ENCODE measurements around the gene KRTAP5-7. TPM values are rescaled to one million over a fixed set of nuclear protein-coding genes. Genes with fewer than 3 reads are reported as not detected.

The KRTAP5-7 gene
- total RNA-seq, 2 donors from 2014 or later: not detected

DNA sequence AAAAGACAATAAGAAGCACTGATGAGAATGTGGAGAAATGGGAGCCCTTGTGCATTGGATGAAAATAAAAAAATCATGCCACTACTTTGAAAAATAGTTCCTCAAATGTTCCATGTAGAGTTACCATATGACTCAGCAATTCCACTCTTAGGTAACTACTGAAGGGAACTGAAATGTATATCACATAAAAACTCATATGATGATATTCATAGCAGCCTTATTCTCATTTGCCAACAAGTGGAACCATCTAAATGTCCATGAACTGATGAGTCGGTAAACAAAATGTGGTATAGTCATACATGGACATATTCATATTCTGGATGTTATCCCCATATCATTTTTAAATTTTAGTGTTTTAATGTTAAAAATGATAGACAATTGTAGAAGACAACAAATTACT is 24.6 kb downstream of the KRTAP5-7 start:
- H3K4me1 Mint-ChIP-seq: no peaks in the 10 kb centered on the region
- TF ChIP-seq CTCF (conservative IDR thresholded peaks at IDR 0.05): no peak
- H3K9me3 Mint-ChIP-seq: peaks cover 4% of the 10 kb centered on the region
- H3K27ac ChIP-seq (ENCODE audit: low read depth, low read length): no peak overlapping the region
- H3K4me3 ChIP-seq (ENCODE audit: low read length): no peak overlapping the region
- H3K27me3 ChIP-seq (ENCODE audit: control insufficient read depth, insufficient read depth, low read length, poor library complexity, severe bottlenecking): no peaks in the 10 kb centered on the region
- peaks cover 28% of the 10 kb centered on the region for H3K27me3 Mint-ChIP-seq (ENCODE audit: insufficient read depth)
- no peaks in the 10 kb centered on the region for H3K4me1 ChIP-seq (ENCODE audit: control insufficient read depth, insufficient read depth, low read length)
- whole genome bisulfite sequencing, 2 experiments (ENCODE audit: insufficient coverage in 1 of 2, insufficient read length in 1 of 2): 100% methylated on average over 1 of the region's 1 CpG; no CpG with 5 or more reads in 1 of the 2 experiments
- no peaks in the 10 kb centered on the region for H3K36me3 Mint-ChIP-seq (ENCODE audit: low read depth)
- H3K27ac Mint-ChIP-seq: no peak overlapping the region
- no peak overlapping the region for H3K9ac ChIP-seq (ENCODE audit: extremely low read depth, low read length, poor library complexity, severe bottlenecking)
- no peaks in the 10 kb centered on the region for H3K9me3 ChIP-seq (ENCODE audit: control insufficient read depth, low read length)
- no peaks in the 10 kb centered on the region for H3K36me3 ChIP-seq (ENCODE audit: control insufficient read depth, insufficient read depth, low read length)
- no peak for DNase-seq
- H3K4me3 Mint-ChIP-seq: no peak overlapping the region

DNA sequence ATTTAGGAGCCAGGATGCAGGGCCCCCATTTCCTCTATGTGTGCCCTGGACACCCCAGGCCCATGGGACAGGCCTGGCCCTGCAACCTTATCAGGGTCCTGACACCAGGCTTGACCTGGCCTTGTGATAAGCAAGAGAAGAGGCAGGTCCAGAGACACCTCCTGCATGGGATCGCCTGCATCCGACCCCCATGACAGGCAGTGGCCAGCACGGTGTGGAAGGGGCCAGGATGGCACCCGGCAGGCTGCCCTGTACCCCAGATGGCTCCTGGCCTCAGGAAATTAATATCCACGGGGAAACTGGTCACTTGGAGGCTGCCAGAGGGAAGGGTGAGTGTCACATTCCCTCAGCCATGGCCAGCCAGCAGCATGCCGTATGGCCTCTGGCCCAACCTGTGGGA is 27.9 kb downstream of the KRTAP5-7 start:
- Mint-ChIP-seq H3K27ac (no peak overlapping the region), H3K4me1 (no peaks in the 10 kb centered on the region), H3K9me3 (peaks cover 28% of the 10 kb centered on the region), H3K36me3 (ENCODE audit: low read depth) (peaks cover 3% of the 10 kb centered on the region), H3K27me3 (ENCODE audit: insufficient read depth) (peaks cover 8% of the 10 kb centered on the region), H3K4me3 (no peak overlapping the region)
- no peak overlapping the region for H3K4me3 ChIP-seq (ENCODE audit: low read length)
- no peak overlapping the region for H3K27ac ChIP-seq (ENCODE audit: low read depth, low read length)
- H3K9me3 ChIP-seq (ENCODE audit: control insufficient read depth, low read length): peaks cover 15% of the 10 kb centered on the region
- no peak for TF ChIP-seq CTCF (conservative IDR thresholded peaks at IDR 0.05)
- 89 to 95% methylated on average over 3 to 6 of the region's 6 CpGs for WGBS, 2 experiments (ENCODE audit: insufficient coverage in 1 of 2, insufficient read length in 1 of 2)
- H3K27me3 ChIP-seq (ENCODE audit: control insufficient read depth, insufficient read depth, low read length, poor library complexity, severe bottlenecking): no peaks in the 10 kb centered on the region
- H3K36me3 ChIP-seq (ENCODE audit: control insufficient read depth, insufficient read depth, low read length): no peaks in the 10 kb centered on the region
- H3K4me1 ChIP-seq (ENCODE audit: control insufficient read depth, insufficient read depth, low read length): no peaks in the 10 kb centered on the region
- no peak for DNase-seq
- H3K9ac ChIP-seq (ENCODE audit: extremely low read depth, low read length, poor library complexity, severe bottlenecking): no peak overlapping the region

DNA sequence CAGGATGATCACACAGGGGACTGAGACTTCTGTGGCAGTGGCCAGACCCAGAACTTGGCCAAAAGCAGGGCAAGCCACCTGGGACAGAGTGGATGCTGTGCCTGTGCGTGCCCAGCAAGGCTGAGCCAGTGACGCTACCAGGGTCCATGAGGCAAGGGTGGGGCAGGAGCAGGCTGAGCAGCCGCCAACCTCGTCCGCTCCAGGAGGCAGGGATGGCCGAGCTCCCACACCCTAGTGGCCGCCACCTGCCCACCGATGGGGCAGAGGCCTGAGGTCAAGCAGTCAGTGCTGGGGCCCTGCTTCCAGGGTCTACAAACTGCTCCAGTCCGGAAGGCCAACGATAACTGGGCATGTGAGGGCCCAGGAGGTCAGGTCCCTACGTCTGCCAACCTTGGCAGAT is 28.4 kb downstream of the KRTAP5-7 start:
- Mint-ChIP-seq H3K4me3 (no peak overlapping the region), H3K36me3 (ENCODE audit: low read depth) (peaks cover 3% of the 10 kb centered on the region), H3K27ac (no peak overlapping the region), H3K27me3 (ENCODE audit: insufficient read depth) (peaks cover 3% of the 10 kb centered on the region), H3K9me3 (peaks cover 32% of the 10 kb centered on the region), H3K4me1 (no peaks in the 10 kb centered on the region)
- no peak overlapping the region for H3K4me3 ChIP-seq (ENCODE audit: low read length)
- H3K9ac ChIP-seq (ENCODE audit: extremely low read depth, low read length, poor library complexity, severe bottlenecking): no peak overlapping the region
- no peaks in the 10 kb centered on the region for H3K27me3 ChIP-seq (ENCODE audit: control insufficient read depth, insufficient read depth, low read length, poor library complexity, severe bottlenecking)
- no peak for TF ChIP-seq CTCF (conservative IDR thresholded peaks at IDR 0.05)
- 92 to 100% methylated on average over 4 to 11 of the region's 11 CpGs for WGBS, 2 experiments (ENCODE audit: insufficient coverage in 1 of 2, insufficient read length in 1 of 2)
- no peaks in the 10 kb centered on the region for H3K4me1 ChIP-seq (ENCODE audit: control insufficient read depth, insufficient read depth, low read length)
- H3K9me3 ChIP-seq (ENCODE audit: control insufficient read depth, low read length): peaks cover 19% of the 10 kb centered on the region
- H3K36me3 ChIP-seq (ENCODE audit: control insufficient read depth, insufficient read depth, low read length): no peaks in the 10 kb centered on the region
- no peak overlapping the region for H3K27ac ChIP-seq (ENCODE audit: low read depth, low read length)
- DNase-seq: no peak
